GM11168 (cell line): ENCODE measurements around the gene ELMO1.

Experiments
- in situ Hi-C: fragments of 300-500 bp; cut with MboI; formaldehyde crosslinking; loops from one replicate; pipeline ENCODE4 v1.12.0; 2022; ENCODE audit warnings: low sequenced_read_pairs; ENCODE audit not compliant: unreplicated experiment

Gene ELMO1

DNA sequence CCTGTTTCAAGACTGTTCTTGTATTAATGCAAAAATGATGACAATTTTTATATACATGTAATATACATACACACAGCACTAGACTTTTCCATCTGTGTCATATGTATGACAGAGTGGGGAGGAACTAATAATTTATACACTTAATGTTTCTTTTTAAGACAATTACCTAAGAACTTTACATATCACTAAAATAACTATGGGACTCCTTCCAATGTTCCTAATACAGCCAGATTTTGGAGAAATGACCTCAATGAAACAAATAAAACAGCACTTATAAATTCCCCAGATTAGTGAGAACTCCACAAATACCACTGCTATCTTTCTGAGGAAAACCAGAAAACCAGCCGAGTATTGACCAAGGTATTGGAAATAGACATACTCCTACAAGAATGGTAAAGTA is 199.4 kb downstream of the ELMO1 start:
- in situ Hi-C loops: loop anchor here (25.0 kb wide), 1 partner anchor 588 kb away; the partner anchor contains the start of gene NME8

DNA sequence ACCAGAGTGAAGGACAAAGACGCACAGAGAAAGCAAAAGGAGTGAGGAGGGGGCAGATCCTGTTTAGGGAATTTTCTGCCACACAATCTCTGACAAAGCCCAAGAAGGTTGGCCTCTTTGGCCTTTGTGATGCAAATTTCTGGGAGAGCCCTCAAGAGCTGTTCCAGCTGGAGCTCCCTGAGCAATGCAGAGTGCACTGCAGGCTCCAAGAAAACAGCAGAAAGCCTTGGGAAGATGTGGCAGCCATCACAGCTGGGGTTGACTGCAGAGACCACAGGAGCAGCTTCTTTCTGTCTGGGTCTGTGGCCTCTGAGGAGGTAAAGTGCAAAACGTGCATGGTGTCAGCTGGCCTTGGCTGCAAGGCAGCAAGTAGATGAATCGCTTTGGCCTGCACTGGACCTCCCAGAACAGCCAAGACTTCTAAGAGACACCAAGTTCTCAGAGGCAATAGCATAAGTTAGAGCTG is 200.2 kb downstream of the ELMO1 start:
- in situ Hi-C loops: loop anchor here (25.0 kb wide), 1 partner anchor 589 kb away; the partner anchor contains the start of gene NME8

DNA sequence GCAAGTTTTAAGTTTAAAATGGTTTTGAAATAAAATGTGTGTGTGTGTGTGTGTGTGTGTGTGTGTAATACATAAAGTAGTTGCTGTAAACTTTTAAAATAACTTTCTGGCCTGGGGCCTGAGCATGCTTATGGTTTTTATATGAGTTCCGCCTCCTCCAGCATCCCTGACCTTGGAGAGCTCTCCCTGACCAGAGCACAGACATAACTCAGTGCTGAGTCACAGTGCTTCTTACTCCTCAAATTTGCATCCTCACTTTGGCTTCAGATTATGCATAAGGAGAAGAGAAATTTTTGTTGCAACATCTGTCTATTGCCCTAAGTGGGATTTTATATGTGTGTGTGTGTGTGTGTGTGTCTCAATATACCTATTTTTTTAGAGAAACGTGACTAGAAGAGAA is 200.8 kb downstream of the ELMO1 start:
- in situ Hi-C loops: loop anchor here (25.0 kb wide), 1 partner anchor 589 kb away; the partner anchor contains the start of gene NME8

DNA sequence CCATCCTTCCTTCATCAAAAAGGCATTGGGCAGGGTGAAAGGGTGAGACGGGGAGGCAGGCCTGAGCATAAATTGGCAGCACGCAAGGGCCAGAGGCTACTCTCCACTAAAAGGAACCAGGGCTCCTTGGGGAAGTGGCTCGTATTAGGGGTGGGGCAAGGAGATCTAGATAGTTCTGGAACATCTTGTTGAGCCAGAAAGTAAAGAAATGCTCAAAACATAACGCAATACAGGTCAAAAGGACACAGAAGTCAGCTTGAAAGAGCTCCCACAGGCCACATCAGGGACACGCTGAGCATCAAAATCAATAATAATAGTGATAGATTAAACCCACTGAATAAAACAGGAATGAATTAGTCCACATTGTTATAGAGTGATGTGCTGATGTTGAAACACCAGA is 203.1 kb downstream of the ELMO1 start:
- in situ Hi-C loops: loop anchor here (25.0 kb wide), 1 partner anchor 592 kb away; the partner anchor contains the start of gene NME8

DNA sequence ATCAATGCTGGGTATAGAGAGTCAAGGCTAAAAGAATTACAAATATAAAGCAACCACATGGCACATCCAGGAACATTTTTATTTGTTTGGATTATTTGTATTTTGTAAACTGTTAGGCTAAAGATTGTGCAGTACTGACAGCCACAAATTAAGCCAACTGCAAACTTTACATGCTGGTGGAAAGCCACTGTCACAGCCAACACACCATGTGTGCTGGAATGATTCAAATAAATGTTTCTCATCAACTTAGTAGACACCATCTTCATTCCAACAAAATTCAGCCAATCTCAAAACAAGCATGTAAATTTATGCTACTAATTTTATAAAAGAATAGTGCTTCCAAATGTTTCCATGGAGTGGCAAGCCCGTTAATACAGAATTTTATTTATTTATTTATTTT is 211.8 kb downstream of the ELMO1 start:
- in situ Hi-C loops: loop anchor here (25.0 kb wide), 1 partner anchor 600 kb away; the partner anchor contains the start of gene NME8

DNA sequence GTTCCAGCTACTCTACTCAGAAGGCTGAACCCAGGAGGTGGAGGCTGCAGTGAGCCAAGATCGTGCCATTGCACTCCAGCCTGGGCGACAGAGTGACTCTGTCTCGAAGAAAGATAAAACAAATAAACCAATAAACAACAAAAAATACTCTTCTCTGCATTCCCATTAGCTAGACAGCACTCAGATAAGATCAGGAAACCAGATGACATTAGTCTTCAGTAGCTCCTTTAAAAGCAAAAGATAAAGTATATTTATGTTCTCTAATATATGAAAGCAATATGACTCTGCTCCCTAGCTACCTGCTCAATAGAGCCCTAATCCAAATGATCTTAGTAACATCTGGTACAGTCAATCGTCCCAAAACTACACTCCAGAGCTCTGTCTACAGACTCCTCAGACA is 212.9 kb downstream of the ELMO1 start:
- in situ Hi-C loops: loop anchor here (25.0 kb wide), 1 partner anchor 601 kb away; the partner anchor contains the start of gene NME8

DNA sequence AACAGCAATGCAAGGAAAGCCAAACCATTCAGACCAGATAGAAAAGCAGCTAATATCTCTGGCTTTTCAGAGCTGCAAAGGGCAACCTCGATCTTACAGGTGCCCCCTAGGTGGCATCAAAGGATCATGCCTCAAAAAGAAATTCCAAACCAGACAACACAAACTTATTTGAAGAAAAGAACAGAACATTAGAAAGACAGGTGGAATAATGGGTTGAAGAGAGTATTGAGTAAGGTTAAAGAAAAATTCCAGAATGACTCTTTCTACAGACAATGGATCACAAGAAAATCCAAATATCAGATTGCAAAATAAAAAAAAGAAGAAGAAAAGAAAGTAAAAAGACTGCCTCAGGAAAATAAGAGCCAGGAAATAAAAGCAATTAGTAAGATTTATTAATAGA is 213.7 kb downstream of the ELMO1 start:
- in situ Hi-C loops: loop anchor here (25.0 kb wide), 1 partner anchor 602 kb away; the partner anchor contains the start of gene NME8

DNA sequence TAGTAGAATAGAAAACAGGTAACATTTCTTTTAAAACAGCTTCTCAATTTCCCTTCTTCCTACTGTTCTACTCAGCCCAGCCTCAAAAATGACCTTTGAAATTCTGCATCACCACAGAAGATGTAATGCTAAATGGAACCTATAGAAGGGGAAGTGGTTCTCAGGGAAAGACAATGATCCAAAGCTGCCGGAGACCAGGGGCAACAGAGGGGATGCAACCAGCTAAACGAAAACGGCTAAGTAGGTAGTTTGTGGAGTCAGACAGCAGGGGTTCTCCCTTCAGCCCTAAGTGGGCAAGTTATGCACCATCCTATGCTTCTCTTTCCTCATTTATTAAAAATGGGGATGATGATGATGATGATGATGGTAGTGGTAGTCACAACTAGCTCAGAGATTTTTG is 214.3 kb downstream of the ELMO1 start:
- in situ Hi-C loops: loop anchor here (25.0 kb wide), 1 partner anchor 603 kb away; the partner anchor contains the start of gene NME8

DNA sequence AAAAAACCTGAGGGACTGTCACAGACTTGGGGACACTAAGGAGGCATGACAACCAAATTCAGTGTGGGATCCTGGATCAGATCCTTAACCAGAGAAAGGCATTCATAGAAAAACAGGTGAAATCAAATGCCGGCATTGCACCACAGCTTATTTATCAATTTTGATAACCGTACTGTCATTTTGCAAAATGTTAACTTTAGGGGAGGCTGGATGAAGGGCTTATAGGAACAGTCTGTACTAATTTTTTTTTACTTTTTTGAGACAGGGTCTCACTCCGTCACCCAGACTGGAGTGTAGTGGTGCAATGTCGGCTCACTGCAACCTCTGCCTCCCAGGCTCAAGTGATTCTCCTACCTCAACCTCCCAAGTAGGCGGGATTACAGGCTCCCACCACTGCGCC is 217.1 kb downstream of the ELMO1 start:
- in situ Hi-C loops: loop anchor here (25.0 kb wide), 1 partner anchor 606 kb away; the partner anchor contains the start of gene NME8

DNA sequence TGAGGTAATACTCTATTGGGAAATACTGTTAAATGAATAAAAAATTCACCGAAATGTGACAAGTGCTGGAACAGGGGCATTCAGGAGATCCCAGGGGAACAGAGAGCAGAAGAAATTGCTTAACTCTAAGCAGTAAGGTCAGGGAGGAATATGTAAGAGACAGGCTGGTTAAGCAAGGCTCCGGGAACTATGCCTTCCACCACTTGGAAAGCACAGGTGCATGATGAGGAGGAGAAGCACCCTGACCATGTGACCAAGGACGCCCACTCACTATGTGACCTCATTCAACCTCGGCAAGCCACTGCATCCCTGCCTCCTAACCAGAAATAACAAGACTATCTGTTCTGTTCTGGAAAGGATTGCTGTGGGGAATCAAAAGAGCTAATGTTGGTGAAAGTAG is 218.4 kb downstream of the ELMO1 start:
- in situ Hi-C loops: loop anchor here (25.0 kb wide), 1 partner anchor 607 kb away; the partner anchor contains the start of gene NME8

DNA sequence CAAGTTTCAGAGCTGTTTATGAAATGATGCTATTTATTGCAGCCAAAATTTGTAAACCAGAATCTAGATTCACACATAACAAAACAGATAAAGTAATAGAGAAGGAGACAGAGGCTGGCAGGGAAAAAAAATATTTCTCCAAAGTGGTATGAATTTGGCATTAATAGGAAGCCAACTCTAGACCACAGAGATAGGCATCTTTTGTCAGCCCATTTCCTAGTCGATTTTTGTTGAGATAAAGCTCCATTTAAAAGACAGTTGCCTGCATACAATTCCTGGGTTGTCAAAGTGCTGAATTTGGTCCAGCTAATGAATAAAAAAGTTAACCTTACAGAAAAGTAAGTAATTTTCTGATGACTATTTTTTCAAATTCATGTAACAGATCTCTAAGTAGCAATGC is 219.3 kb downstream of the ELMO1 start:
- in situ Hi-C loops: loop anchor here (25.0 kb wide), 1 partner anchor 608 kb away; the partner anchor contains the start of gene NME8

DNA sequence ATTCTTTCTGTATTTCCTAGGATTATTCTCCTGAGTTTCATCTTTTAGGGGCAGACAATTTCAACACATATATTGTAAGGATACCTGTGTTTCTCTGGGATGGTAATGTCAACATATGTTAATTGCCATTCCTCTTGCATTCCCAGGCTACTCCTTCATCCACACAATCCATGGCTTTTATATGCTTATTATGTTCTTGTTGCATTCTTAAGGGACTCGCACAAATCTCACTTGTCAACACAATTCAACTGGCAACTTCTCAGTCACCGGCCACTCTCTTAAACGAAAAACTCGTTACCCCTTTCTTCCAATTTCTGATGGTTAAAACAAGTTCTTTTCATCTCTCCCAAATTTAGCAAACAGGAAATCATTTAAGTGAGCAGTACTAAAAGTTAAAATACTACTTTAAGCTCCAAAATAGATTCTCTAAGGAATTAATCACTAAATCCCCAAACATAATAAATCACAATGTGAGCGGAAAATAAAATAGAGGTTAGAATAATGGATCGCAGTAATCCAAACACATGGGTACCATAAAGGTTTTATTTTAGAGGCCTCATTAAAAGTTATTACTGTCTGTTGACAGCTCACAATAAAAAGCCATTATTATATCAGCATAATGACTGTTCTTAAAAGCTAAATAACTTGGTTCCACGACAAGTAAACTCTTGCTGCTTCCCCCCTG is 223.2 kb downstream of the ELMO1 start:
- in situ Hi-C loops: loop anchor here (25.0 kb wide), 1 partner anchor 612 kb away; the partner anchor contains the start of gene NME8

DNA sequence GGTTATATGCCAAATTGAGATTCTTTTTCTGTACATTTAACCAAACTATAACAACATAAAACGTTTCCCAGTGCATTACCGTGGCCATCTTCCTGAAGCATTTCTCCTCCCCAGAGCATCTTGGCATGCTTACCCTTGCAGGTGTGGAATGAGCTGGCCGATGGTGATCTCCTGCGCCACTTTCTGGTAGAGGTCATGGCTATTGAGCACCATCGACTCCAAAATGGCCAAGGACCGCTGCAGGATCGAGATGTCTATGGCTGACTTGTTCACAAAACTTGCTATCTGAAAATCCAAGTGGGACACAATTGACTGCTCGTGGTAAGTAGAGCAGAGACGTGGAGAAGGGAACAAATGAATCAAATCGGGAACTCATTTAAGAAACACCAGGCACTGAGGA is 223.9 kb downstream of the ELMO1 start:
- in situ Hi-C loops: loop anchor here (25.0 kb wide), 2 partner anchors 263 to 613 kb away; partner anchors contain the start of gene NME8

DNA sequence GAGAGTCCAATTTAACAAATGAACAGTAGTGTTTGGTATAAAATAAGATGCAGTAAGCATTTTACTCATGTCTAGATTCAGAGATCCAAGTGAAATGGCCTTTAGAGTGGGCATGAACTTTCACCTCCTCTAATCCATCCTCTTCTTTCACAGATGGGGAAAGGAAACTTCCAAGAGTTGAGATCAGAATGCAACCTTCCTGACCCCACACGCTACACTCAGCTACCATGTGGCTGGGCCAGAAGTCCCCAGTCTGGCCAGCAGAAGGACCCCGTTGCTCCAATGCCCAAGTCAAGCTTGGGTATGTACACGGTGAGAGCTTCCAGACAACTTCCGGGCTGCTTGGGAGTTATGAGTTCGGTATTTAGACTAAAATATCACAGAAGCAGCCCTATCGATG is 228.0 kb downstream of the ELMO1 start:
- in situ Hi-C loops: loop anchor here (25.0 kb wide), 1 partner anchor 267 kb away; no protein-coding TSS in a partner anchor

DNA sequence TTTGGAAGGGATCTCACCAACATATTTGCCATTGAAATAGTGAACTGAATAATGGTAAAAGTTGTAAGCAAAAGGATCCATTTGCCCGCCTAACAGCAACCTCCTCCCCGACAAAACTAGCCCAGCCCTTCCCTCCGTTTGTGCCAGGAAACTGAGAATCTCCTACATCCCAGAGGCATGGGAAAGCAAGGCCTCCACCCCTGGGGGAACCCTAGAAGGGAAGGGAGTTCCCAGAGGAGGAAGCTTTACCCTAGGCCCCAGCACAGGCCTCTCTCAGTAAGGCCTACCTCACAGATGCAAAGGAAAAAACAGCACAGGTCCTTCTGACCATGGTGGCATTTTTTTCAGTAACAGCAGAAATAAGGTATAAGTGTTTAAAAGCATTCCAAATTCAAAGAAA is 229.7 kb downstream of the ELMO1 start:
- in situ Hi-C loops: loop anchor here (25.0 kb wide), 1 partner anchor 268 kb away; no protein-coding TSS in a partner anchor

DNA sequence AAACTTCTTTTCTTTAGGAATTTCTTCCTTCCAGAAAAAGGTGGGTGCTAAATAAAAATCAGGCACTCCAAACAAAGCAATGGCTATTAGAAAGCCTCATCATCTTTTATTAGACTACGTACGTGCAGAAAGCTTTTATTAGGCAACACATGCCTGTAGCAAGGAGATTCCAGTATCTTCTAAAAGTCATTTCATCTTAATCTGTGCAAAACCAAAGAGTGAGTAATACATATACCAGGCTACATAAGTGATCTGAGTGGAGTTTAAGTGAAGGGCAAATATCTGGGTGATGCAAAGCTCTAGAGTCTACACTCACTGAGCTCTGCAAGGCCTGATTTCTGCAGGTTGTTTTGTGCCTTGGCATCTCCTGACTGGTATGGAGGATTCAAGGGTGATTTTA is 231.7 kb downstream of the ELMO1 start:
- in situ Hi-C loops: loop anchor here (25.0 kb wide), 1 partner anchor 270 kb away; no protein-coding TSS in a partner anchor

DNA sequence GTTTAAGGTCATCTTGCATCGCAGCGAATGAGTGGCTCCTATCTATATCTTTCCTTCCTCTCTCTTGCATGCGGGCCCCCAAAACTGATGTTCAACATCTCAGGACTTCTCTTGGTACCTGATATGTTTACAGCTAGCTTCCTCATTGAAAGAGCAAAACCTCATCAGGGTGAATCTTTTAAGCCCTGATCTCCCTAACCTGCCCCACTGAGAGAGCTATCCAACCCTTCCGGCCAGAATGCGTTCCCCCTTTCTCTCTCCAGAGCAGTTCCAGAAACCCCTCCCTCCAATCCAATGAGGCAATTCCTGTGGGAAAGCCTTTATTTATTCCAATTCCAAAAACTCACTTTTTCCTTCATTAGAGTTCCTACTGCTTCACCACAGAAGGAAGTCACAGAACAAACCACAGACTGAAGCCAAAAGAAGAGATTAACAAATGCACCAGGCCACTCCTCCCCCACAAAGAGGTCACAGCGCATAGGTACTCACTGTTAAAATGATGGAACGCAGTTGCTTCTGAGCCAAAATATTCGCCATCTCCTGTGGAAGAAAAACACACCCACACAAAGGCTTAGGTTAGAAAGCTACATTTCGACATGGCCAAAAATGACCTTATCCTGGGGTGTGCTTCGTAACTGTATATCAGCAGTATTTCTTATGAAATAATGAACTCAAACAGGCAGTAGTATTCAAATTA is 232.4 kb downstream of the ELMO1 start:
- in situ Hi-C loops: loop anchor here (25.0 kb wide), 1 partner anchor 271 kb away; no protein-coding TSS in a partner anchor

DNA sequence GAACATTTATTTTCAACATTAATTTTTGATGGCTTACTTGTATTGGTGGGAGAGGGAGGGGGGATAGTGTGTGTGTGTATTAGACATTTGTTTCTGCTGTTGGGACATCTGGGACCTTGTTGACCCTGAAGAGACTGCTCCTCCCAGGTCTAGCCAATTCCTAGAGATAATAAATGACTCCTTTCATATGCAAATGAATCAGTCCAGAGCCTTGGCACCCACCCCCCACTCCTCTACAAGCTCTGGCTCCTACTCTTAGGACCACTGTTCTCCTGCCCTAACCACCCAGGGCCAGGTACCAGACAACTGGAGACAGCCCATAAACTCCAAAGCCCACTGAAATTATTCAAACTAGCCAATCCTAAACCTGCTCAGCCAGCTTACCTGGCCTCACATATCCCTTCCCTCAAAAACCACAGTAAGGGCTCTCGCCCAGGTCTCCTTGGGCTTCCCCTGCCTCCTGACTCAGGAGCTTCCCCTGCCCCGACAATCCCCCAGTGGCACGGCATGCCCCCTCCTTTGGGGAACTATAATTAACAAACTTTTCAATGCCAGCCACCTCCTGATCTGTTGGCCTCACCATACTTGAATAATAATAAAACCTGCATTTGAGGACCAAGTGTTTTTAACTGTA is 233.3 kb downstream of the ELMO1 start:
- in situ Hi-C loops: loop anchor here (25.0 kb wide), 1 partner anchor 272 kb away; no protein-coding TSS in a partner anchor

DNA sequence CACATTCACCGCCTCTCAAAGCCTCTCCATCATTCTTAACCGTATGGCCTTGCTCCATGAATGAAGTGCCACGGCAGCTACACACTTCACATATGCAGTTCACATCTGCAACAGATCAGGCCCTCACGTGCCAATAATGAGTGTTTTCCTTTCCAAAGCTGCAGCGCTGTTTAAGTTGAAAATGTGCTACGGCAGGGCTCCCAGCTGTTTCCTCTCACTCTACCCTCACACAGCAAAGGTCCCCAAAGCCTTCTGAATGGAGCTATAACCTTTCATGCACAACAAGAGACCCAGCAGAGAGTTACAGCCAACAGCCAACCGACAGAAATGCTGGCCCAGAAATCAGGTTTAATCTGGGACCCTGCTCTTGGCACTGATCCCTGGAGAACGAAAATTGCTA is 236.1 kb downstream of the ELMO1 start:
- in situ Hi-C loops: loop anchor here (25.0 kb wide), 1 partner anchor 275 kb away; no protein-coding TSS in a partner anchor

DNA sequence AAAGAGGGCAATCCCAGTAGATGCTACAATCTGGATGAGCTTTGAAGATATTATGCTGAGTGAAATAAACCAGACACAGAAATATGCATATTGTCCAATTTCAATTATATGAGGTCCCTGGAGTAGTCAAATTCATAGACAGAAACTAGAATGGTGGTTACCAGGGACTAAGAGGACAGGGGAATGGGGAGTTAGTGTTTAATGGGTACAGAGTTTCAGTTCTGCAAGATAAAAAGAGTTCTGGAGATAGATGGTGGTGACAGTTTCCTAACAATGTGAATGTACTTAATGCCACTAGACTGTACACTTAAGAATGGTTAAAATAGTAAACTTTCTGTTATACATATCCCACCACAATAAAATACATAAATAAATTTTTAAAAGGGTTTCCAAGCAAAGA is 236.6 kb downstream of the ELMO1 start:
- in situ Hi-C loops: loop anchor here (25.0 kb wide), 1 partner anchor 275 kb away; no protein-coding TSS in a partner anchor
